CD1c-positive myeloid dendritic cell (primary cell): ENCODE results near the gene FGF12.

Experiments used
- DNase-seq: peaks from one replicate; pipeline ENCODE4 v3.0.0-alpha.2; 2016; ENCODE audit errors: extremely low spot score

FGF12 gene

GRCh38 chr3:192684151-192684550 lies 43.2 kb downstream of the FGF12 start:
- DNase-seq = no peak

- no peak for DNase-seq
These were observed 51.2 kb downstream of the FGF12 start for GRCh38 chr3:192675958-192676649.

DNA sequence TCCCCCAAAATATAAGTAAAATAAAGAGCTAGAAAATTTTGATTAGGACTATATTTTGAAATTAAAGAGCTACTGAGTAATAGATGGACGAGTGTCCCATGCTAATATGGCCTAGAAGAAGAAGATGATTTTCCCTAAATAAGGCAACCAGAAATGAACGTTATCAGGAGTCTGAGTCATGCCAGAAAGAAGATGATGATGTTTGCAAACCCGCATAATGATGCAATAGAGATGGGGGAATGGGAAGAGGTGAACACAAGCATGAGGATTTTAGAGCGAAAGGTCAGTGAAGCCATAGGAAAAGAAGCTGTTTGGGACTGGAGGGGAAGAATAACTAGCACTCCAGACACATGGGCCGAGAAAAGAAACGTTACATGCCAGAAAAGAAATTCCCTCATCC lies 71.7 kb downstream of the FGF12 start:
- no peak for DNase-seq

DNA sequence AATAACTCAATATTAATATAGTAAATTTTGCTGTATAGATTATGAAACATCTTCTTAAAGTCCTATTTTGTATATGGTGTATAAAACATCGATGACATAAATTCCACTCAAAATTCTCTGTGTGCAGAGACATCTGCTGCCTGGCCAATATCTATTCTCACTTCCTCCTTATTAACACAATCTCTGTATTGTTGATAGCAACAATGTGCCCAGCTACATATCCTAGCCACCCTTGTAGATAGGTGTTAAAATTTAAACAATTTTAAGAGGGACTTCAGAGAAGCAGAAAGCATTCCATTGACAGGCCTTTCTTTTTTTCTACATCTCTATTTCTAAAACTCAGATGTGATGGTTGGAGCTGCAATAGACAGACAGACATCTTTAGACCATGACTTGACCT lies 72.3 kb downstream of the FGF12 start:
- DNase-seq = no peak

DNA sequence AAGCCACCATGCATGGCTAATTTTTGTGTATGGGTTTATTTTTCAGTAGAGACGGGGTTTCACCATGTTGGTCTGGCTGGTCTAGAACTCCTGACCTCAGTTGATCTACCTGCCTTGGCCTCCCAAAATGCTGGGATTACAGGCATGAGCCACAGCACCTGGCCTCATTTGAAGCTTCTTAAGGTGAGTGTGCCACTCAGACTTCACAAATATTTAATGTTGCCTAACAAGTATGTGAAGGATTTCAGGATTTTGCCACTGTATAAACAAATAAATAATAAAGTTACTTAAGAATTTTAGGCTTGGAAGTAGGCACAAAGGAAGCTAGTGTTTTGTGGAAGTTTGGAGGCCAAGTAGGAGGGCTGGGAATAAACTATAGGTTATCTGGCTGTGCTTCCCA lies 73.5 kb downstream of the FGF12 start:
- DNase-seq = no peak

DNA sequence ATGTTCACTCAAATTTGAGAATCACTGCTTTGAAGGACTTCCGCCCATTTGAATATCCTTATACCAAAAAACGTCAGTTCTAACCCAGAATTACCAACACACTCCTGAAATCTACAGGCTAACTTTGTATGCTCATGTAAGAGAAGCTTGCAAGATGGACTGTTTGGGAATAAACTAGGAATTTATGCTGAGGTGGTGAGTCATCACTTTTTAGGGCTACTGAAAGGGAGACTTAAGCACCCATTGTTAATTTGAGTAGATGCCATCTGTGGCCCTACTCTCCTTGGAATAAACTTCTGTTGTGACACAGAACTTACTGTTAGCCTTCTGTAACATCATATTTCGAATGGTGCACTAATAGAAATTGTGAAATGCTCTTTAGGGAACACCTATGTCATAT lies 74.6 kb downstream of the FGF12 start:
- DNase-seq = no peak

DNA sequence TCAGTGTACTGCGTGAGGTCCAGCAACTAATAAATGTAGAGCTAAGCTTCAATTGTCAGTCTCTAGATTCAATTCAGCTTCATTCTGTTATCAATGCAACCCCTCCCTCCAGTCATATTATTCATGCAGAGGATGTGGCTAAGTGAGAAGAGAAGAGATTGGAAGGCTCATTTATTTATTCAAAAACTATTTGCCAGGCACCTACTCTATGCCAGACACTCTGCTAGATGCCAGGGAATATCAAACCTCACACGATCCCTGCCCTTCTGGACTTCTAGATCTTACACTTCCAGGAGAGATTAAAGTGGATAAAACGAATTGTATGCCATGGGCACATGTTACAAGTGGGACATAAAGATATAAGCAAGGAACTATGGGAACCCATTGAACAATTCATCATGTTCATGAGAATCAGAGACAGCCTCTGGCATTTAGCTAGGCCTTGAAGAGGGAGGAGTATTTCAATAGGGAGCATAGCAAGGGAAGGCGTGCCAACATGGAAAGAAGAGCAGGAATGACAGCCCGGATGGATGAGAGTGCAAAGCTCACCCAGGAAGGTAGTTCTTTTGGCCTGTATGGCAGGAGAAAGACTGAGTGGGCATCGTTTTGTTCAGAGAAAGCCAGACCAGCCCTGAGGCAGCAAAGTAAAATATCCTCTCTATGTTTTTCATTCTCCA lies 75.4 kb downstream of the FGF12 start:
- DNase-seq = no peak

DNA sequence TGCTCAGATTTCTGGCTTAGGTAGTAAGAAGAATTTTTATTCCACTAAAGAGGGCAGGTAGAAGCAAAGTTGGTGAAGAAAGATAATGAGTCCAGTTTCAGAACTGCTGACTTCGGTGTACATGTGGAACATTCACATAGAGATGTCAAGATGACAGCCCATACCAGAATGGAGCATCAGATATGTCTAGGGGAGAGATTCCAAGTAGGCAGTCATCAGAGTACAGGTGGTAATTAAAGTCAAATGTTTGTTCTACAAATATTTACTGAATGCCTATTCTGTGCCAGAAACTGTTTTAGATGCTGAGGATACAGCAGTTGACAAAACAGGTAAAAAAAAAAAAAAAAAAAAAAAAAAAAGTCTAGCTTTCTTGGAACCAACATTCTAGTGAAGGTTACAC lies 81.9 kb downstream of the FGF12 start:
- no peak for DNase-seq

GRCh38 chr3:192642651-192643050 lies 84.7 kb downstream of the FGF12 start:
- no peak for DNase-seq

- no peak for DNase-seq
These were observed 85.4 kb downstream of the FGF12 start for GRCh38 chr3:192641919-192642318.

GRCh38 chr3:192639987-192640386 lies 87.4 kb downstream of the FGF12 start:
- no peak for DNase-seq

GRCh38 chr3:192637803-192638202 lies 89.5 kb downstream of the FGF12 start:
- DNase-seq = no peak

DNA sequence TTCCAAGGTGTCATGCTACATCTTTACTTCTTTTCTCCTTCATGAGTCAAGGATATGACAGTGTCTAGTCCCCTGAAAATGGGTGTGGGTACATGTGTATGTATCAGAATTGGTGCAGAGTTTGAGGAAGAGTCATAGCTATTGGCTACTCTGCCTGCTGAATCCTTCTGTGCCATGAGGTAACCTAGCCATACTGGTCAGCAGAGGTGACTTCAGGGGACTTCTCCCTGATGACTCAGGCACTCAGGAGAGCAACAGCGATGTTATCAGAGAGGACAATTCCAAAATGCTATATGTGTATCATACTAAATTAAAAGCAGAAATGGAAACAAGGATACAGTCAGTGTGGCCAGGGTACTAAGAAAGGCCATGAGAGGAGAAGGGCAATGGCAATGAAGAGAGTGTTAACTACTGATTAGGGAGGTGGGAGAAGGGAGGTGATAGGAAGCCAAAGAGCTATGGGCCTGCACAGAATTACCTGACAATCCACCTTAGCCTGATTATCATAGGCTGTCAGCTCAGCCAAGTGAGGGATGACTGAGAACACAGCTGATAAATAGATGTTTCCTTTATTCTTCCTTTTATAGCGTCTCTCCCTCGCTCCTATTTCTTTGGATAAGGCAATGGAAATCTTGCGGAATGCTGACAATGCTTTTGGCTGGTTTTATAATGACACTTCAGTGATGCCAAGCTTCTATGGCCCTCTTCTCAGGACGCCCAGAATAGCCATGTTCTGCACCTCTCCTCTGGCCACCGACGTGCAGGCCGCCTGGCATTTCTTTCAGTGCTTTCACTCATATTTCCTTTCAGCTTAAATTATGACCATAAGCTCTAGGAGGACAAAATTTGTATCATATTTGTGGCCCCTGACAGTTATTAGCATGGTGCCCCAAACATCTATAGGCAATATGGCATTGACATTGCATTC lies 90.6 kb downstream of the FGF12 start:
- DNase-seq = no peak

GRCh38 chr3:192629429-192629828 lies 97.9 kb downstream of the FGF12 start:
- DNase-seq = no peak

DNA sequence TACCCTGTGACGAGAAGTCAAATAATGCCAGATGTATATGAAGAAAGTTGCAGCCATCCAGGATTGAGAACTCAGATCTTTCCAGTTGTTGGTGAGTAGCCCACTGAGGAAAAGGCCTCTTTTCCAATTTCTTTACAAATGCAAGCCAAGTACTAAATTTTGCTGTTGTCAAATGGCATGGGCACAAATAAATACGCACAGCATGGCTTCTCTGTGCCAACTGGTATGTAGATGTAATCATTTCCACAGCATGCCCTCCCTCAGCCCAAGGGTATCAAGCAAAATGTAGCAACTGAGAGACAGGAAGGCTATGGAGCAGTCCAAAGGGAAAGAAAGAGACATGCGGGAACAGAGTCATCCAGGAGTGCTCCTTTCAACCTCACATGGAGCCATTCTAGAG lies 105.4 kb downstream of the FGF12 start:
- no peak for DNase-seq

DNA sequence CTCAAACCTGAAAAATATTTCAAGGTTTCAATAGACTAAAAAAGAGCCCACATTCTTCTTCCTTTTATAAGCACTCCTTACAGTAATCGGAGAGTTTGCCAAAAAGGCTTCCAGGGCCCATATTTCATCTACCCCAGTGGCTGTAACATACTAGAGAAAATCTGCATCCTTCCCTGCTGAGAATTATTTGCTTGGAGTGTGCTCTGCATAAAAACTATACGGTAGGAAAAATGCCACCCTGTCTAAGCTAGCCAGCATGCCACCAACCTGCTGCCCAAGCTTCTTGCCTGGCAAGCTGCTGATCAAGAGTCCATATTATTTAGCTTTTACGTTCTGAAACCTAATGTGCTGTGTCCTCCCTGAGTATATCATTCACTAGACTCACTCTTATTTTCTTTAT lies 107.1 kb downstream of the FGF12 start:
- DNase-seq = no peak

DNA sequence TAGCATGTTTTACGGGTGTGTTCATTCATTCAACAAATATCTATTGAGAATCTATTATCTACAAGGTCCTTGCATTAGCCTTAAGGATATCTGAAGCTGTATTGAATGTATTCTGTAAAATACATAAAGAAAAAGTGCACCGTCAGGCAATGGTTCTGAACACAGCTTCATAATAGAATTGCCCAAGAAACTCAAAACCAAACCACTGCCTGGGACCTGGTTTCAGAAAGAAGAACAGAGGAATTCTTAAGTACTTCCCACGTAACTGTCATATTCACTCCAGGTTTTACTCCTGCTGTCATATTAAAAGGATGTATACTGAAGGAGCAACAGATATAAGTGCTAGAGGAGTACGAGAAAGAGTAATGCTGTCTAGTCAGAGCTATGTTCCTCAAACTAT lies 115.9 kb downstream of the FGF12 start:
- DNase-seq = no peak

GRCh38 chr3:192608726-192609600 lies 118.4 kb downstream of the FGF12 start:
- DNase-seq = no peak

DNA sequence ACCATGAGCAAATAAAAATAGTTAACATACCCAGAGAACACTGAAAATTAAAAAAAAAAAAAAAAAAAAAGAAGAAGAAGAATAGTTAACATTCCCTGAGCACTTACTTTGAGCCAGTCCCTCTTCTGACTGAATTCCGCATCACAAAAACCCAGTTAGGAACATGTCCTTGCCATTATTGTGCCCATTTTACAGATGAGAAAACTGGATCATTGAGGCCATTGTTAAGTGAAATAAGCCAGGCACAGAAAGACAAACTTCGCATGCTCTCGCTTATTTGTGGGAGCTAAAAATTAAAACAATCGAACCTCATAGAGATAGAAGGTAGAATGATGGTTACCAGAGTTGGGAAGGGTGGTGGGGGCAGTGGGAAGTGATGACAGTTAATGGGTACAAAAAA lies 119.5 kb downstream of the FGF12 start:
- no peak for DNase-seq

GRCh38 chr3:192597913-192598312 lies 129.4 kb downstream of the FGF12 start:
- no peak for DNase-seq

DNA sequence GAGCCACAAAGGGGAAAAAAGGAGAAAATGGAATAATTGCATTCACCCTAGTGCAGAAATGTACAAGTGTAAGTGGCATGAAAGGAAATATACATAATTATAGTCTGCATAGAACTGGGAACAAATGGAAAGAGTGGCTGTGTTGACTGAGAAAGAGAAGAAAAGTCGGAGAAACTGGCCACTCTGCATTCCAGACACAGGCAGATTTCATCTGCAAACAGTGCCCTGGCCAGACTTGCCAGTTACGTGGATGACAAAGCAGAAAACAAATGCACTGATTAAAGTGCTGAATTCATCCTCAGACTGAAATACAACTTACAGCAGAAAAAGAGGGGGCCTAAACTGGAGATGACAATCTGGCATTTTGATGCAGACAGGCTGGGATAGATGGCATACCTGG lies 129.8 kb downstream of the FGF12 start:
- no peak for DNase-seq

- DNase-seq = no peak
These were observed 148.6 kb downstream of the FGF12 start for GRCh38 chr3:192578729-192579128.
